ENCODE measurements around the gene GPER1.
"Not testable (repeated sequence)": the region's sequence is repeated elsewhere in the genome, so short reads cannot be mapped to it uniquely, and the experiment has no call there.

Gene GPER1

DNA sequence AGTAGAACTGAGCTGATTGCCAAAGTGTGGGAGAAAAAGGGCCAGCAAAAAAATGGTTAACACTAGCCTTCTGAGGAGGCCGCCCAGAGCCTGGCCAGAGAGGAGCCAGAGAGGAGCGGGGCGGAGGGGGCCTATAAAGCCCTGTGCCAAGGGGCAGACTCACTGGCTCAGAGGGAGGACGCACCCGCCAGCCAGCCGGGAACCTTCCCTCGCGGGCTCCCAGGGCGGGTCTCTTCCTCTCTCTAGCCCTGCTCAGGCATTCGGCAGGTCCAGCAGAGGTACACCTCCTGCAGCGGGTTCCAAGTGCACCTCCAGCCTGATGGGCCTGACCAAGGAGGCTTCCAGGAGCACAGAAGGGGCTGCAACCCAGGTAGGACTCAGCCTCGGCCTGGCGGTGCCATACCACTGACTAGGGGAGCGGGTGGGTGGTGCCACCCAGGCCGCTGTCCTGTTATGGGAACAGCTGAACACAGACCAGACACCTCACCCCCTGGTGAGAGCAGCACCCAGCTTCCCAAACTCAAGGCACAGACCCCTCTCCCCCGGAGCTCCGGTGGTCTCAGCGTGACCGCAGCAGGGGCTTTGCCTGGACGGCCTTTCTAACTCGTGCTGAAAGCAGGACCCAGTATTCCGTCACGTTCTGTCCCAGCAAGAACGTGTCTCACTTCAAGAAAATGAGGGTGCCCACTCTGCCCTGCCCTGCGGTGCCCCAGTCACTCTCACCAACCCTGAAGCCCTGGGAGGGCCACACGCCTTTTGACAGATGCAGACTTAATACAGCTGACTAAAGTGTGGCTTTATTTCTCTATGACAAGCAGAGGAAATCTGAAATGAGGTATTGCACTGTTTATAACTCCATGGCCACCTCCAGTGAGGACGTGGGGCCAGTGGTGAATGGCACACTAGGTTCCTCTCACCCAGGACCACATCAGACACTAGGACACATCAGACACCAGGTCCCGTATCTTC, at the start of gene GPER1:
Gene GPER1, plus strand, starts transcription at position 162 of the 969 bp plus-strand sequence. CDS start 3,616 bp downstream, outside the sequence.
- peak; percentile 53 to 81 for DNase-seq

DNA sequence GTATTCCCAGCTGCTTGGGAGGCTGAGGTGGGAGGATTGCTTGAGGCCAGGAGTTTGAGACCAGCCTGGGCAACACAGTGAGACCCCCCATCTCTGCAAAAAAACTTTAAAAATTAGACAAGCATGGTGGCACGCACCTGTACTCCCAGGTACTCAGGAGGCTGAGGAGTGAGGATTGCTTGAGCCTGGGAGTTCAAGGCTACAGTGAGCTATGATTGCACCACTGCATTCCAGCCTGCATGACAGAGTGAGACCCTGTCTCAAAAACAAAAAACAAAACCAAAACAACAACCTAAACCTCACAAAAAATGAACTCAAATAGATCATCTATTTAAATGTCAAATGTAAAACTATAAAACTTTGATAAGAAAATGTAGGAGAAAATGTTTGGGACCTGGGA, 47.7 kb upstream of the GPER1 start:
- DNase-seq = not testable (repeated sequence)

DNA sequence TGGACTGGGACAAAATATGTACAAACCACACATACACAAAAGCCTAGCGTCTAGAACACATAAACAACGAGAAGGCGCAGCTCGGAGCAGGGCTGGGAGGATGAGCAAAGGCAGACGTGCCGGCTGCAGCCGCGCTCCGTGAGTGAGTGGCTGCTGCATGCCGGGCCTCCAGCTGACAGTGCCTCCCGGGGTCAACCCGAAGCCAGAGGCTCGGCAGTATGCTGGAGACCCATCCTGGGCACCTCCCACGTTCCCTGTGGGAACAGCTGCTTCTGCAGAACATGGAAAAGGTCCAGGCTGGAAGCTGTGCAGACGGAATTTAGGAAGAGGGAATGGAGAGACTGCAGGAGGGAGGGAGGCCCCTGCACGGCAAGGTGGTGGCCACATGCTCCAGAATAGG, 47.1 kb upstream of the GPER1 start:
- peak; percentile 8 to 75 for DNase-seq

DNA sequence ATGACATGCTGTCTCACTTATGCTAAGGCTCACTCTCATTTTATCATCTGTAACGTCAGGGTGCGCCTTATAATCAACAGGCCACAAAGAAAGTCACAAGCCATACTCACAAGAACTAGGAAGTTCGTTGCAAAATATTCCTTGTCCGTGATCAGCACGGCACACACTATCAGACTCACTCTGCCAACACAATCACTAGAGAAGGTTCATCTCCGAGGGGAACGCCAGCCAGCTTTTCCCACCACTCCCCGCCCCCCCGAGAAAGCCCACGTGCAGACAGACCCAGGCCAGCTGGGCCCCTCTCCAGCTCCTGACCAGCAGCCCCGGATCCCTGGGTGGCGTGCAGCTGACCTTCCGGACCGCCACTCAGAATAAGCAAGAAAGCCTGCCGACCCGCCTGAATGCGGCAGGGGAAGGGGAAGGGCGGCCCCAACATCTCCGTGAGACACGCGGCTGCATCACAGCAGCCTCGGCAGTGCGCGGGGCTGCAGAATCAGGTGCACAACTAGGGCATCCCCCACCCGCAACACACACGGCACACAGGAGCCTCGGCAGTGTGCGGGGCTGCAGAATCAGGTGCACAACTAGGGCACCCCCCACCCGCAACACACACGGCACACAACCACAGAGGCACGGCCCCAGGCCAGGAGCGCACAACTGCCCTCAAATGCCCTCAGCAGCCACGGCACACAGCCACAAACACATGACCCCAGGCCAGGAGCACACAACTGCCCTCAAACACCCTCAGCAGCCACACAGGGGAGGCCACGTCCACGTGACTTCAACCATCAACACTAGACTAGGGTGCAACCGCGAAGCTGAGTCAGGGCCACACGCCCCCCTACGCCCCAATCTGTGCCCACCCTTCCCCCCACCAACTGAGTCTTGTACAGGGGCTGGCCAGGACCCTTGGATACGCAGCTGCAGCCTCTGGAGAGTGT, 46.1 kb upstream of the GPER1 start:
- no peak for DNase-seq

DNA sequence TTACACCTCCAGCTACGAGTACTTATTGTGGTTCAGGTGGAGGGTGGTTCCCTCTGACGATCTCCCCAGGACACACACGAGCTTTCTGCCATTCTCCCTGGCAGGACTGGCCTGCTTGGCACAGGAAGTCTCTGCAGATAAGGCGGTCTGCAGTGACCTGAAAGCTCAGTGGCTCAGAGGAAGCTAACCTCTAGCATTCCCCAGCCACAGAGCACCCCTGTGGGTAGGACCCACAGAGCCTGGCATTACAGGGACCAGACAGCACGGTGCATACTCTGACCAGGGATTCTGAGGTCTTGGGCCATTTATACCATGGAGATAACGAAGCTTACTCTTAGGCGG, 45.5 kb upstream of the GPER1 start:
- no peak for DNase-seq

DNA sequence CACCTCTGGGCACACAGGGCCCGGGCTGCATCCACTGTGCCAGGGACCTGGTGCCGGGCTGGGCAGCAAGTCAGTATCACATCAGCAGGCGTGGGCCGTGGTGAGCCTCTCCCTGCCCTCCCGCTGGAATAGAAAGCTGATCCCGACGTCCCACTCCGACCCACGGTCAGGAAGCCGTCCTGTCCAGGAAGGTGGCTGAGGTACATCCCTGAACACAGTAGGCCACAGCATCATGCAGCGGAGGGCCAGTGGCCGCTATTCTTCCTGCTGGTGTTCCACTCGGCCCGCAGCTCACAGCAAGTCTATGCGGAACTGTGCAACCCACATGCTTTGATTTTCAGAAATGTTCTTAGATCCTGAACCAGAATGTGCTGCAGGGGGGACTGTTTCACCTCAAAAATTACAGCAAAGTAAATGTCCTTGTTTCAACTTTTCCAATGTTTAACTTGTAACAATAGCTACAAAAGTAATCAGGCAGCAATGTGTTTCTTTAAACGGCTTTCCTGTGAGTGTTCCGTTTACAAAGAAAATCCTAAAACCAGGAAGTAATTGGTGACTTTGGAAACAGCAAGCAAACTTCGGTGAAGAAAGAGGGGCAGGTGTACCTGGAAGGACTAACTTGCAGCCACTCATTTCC, 44.2 kb upstream of the GPER1 start:
- no peak for DNase-seq

DNA sequence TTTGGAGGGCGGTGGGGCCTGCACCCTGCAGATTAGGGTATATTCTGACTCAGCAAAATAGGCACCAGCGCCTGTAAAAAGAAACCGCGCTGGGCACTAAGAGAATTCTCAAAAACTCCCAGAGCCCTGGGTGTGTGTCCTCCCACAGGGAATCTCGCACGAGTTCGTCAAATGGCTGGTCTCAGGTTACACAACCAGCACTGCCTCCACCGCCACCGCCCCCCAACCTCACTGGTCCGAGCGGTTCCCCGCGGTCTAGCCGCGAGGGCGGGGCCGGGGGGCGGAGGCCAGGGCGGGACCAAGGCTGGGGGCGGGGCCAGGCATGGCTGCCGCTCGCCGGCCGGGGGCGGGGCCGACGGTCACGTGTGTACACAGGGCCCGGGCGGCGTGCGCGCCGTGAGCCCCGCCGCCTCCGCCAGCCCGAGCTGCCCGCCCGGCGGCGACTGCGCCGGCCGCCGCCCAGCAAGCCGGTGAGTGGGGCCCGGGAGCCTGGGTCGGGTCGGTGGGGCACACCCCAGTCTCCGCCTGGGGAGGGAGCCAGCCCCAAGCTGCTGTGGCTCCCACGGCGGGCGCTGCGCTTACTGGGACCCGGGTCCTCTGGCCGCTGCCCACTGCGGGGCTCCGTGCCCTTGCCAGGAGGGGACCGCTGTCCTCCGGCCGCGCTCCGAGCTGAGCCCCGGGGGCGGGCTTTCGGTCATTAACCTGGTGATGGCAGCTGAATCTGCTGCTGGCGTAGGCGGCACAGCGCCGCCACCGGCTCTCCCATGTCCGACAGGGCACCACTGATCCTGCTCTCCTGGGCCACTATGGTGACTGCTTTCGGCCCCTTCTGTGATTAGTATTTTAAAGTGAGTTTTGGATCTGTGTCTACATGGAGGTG, 43.5 kb upstream of the GPER1 start, which contains the start of gene GPR146:
Gene GPR146, plus strand, starts transcription at position 358 of the 880 bp plus-strand sequence. CDS start 12,970 bp downstream, outside the sequence.
- DNase-seq = peak; percentile 82 to 94

DNA sequence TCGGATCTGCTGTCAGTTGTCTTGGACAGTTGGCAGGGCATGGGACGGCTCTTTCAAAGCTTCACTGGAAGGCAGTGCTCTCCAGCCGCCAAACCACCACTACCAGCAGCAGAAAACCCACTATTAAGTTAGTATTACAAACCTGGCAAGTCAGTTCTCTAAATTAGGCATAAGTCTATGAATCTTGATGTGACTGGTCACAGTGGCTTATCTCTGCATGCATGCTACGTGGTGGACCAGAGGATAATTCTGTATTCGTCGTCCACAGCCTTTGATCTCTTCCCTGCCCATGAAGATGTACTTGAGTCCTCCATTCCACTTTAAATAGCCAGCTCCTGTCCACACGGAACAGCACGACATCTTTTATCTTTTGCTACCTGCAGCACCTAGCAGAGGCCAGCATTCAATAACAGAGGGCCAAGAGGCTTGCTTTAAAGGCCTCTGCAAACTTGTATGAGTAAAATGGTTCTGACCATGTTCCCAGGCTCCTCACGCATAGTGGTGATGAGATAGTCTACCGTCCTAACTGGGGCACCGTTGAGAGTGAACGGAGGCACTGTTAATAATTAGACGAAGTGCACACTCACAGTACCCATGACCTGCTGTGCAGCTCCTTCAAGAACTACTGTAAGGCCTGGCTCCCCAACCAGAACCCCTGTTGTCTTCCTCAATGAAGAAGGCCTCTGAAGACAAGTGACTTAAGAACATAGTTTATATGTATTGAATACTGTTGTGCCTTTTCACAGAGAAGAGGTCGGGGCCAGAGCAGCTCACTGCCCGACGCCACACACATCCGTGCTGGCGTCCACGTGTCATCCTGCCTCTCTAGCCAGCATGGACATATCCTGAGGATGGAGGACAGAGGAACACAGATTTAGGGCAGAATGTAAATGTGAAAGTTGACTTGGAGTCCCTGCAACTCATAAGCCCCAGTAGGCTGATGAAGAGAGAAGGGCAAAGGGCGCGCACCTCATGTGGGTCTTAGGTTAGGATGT, 42.5 kb upstream of the GPER1 start:
- no peak for DNase-seq

DNA sequence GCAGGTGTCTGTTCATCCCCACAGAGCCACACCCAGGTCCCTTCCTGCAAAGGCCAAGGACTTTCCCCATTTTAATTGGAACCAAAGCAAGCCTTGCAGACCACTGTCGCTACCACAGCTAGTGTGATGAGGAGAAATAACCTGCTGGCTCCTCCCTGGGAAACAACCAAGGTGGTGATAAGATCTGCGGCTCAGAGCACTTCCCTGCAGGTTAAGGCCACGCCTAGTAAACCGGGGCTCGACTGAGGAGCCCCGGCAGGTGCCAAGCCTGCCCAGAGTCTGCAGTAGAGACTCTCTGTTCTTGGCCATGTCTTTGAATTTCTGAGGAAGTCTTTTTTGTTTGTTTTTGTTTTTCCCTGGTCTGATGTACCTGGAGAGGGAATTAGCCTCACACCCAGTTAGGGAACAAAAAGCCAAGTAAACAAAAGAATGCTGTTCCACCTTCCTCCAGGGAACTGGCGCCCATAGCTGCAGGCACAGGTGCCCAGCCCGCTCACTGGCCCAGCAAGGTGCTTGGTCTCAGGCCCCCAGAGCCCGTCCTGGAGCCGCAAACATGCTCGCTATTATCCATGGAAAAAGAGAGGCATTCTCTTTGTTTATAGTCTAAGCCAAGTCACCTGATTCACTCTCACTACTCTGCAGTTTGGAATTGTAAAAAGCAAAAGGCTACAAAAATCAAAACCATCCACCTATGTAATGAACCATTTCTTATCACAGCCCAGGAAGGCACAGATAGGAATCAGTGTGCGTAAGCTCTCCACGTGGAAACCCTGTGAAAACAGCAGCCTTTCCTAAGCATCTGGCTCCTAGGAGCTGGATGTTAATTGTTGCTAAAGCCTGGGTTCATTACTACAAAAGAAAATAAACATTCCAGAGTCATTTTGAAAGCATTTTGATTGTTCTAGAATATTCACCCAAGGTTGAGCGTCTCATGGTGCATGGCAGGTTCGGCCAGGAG, 40.9 kb upstream of the GPER1 start:
- no peak for DNase-seq

DNA sequence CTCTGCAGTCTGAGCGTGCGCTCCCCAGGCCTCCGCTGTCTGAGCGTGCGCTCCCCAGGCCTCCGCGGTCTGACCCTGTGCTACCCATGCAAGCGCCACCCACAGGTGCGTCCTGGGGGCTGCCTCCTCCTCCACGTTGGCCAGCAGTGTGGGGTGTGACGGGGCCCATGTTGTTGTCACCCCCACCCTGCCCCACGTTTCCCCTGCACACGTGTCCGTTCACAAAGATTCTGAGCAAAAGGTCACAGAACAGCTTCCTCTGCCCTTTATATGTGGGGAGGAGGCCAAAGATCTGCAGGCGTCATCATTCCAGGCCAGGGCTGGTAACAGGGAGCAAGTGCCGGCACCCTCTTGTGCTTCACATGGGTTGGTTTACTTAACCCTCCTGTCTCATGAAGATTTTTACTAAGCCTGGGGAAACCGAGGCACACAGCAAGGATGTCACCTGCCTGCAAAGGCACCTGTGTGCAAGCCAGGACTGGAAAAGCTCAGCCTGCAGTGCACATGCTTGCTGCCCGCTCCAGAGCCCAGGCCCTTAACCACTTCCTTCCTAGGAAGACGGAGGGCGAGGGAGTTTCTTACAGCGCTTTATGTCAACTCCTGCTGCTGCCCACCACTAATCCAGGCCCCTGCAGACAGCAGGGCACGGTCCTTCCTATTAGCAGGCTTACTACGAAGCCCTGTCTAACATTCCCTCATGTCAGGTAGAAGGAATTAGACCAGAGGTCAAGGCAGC, 38.7 kb upstream of the GPER1 start:
- DNase-seq = no peak

DNA sequence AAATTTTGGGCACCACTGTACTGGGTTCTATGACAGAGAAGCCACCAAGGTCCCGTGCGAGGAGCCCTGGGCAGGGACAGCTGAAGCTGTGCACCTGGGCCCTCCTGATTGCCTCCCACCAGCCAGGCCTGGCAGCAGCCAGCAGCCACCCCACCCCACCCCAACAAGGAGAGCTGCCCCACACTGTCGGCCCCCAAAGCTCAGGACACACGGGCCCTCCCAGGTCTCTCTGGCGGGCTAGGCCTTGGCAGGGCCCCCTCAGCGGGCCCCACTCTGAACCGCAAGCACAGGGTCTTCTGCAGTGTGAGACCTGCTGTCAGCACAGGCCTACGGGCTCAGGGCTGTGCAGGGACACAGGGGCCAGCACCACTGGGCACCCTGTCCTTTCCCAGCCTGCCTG, 38.1 kb upstream of the GPER1 start:
- no peak for DNase-seq

DNA sequence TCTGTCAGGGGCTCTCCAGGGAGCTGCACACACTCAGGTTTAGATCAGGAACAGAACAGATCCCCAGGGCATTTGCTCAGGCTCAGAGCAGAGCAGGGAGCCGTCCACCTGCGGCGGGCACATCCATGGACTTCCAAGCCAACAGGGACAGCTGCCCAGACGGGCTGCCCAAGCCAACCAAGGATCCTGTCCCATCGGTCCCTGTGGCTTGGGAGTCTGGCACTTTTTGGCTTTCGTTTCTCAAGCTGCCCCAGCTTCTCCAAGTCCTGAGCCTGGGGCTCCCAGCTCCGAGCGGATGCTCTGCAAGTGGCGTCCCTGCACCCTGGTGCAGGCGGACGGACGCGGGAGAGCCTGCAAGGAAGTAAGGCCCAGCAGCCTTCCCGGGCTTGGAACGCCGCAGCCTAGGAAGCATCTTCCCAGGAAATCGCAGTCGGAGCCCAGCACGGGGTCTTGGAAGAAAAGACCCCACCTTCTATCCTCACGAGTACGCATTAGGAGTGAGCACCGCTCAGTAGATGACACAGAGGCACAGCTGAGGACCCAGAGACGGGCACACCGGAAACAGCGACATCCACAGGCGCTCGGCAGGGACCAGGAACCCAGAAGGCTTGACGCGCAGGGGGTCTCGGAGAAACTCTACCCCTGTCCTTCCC, 37.5 kb upstream of the GPER1 start:
- no peak for DNase-seq

DNA sequence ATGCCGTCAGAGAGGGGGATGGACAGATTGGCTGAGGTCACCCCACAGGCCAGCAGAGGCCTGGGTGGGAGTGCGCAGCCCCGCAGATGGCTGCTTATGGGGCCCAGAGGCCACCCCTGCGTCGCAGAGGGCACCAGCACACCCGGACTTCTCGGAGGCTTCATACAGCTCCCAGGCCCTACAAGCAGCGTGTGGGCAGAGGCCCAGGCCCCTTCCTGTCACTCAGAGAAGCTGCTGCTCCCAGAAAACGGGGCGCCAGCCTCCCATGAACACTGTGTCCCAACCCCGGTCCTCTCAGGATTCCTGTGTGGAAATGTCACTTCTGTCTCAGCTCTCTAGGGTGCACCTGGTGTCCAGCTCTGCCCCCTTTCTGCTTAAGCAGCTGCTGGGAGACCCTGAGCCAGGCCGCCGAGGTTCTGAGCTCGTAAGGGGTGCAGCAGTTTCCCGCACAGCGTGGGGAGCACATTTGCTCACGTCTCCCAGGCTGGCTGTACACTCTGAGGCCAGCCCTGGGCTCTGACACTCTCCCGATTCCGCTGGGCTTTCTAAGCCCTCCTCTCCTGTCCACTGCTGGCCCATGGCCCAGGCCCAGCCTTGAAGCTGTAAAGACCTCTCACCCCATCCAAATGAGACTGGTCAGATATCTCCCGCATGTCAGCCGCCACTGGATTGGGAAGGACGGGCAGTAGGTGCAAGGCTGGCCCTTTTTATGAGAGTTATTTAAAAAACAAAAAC, 36.8 kb upstream of the GPER1 start:
- DNase-seq = no peak

DNA sequence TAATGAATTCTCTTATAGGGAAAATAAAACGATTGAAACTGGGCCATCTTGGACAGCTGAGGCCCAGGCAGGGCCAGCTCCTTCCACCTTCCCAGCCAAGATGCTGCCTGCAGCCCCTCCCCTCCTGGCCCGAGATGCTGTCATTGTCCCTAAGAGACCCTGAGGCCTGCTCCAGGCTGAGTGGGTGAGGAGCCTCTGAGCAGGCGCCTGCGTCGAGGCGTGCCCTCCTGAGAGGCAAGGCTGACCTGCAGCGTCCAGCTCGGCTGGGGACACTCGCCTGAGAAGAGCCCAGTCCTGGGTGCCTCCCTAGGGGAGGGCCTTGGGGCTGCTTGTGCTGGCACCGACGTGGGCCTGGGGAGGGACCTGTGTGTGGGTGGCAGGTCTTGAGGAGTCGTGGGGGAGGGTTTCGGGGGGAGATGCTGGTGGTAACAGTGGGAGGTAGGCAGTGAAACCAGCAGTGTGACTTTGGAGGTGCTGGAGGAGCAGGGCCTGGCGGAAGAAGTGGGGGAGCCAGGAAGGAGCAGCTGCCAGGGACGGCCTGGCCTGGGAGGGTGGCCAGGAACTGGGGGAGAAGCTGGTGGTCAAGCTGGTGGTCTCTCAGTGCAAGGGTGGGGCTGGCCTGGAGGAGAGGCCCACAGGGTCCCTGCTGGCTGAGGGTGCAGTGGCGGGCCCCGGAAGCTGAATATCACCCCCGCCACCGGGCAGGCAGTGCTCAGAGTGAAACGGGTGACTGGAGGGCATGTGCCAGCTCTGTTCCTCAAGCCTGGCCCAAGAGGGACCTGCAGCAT, 35.7 kb upstream of the GPER1 start:
- DNase-seq = peak in 1 of 2 experiments; percentile 67

DNA sequence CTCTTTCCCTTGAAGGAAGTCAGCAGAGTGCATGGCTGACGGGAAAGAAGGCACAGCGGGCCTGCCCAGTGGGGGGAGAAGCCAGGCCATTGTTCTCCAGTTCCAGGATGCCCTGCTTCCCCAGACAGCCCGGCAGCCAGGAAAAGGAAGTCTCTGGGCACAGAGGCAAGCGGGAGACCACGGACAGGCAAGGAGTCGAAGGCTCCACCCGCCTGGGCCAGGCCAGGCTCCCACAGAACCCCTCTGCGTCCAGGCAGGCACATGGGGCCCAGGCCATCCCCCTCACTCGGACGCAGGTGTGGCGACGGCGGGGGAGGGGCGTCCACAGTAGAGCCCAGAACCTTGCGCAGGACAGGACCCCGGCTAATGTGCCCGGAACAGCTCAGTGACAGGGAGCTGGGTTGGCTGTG, 34.9 kb upstream of the GPER1 start:
- DNase-seq = no peak

DNA sequence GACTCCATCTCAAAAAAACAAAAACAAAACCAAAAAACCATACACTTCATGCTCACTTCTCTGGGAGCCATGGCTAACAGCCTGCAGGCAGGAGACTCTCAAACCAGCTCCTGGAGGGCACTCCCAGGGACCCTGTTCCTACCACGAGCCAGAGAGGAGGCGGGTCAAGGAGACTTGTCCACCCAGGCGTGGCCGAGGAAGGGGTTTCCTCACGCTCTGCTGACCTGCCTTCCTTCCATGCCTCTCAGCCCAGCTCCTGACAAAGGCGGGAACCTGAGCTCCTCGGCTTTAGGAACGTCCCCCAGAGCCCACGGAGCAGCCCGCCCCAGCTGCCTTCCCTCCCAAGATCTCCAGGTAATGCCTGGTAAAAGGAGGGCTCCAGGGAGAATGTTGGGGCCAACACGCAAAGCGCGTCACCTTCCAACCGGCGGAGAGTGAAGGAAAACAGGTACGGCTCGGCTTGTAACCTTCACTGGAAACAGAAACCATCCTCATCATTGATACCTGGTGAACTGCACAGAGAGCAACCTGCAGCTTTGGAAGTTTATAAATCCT, 34.0 kb upstream of the GPER1 start:
- DNase-seq = no peak
